ENCODE results near the gene NEK6. TPM values are rescaled to one million over a fixed set of nuclear protein-coding genes. Genes with fewer than 3 reads are reported as not detected.
A peak's percentile ranks its signal among the peaks of the same experiment; 100 is the strongest.

The NEK6 gene
- total RNA-seq, 1 donor from 2014 or later: 65.6 TPM

- peak; percentile 79 for DNase-seq (ENCODE audit: low read depth)
Measured at GRCh38 chr9:124260769-124261603, 3.2 kb downstream of the NEK6 start.

GRCh38 chr9:124261736-124262648, 4.2 kb downstream of the NEK6 start:
- DNase-seq (ENCODE audit: low read depth): no peak

GRCh38 chr9:124262649-124262972, 4.9 kb downstream of the NEK6 start:
- no peak for DNase-seq (ENCODE audit: low read depth)

GRCh38 chr9:124263213-124263612, 5.5 kb downstream of the NEK6 start:
- DNase-seq (ENCODE audit: low read depth): no peak

GRCh38 chr9:124263800-124264426, 6.2 kb downstream of the NEK6 start:
- DNase-seq (ENCODE audit: low read depth): peak; percentile 47

- DNase-seq (ENCODE audit: low read depth): no peak
Measured at GRCh38 chr9:124264823-124265233, 7.1 kb downstream of the NEK6 start.

GRCh38 chr9:124265551-124265950, 7.8 kb downstream of the NEK6 start:
- DNase-seq (ENCODE audit: low read depth): no peak

GRCh38 chr9:124266139-124266825, 8.5 kb downstream of the NEK6 start:
- peak; percentile 46 for DNase-seq (ENCODE audit: low read depth)

- no peak for DNase-seq (ENCODE audit: low read depth)
Measured at GRCh38 chr9:124266826-124267201, 9.1 kb downstream of the NEK6 start.

- DNase-seq (ENCODE audit: low read depth): peak; percentile 96
Measured at GRCh38 chr9:124267271-124267807, 9.6 kb downstream of the NEK6 start.

- DNase-seq (ENCODE audit: low read depth): no peak
Measured at GRCh38 chr9:124268248-124268647, 10.5 kb downstream of the NEK6 start.

- no peak for DNase-seq (ENCODE audit: low read depth)
Measured at GRCh38 chr9:124268661-124269060, 10.9 kb downstream of the NEK6 start.

- DNase-seq (ENCODE audit: low read depth): no peak
Measured at GRCh38 chr9:124269556-124269955, 11.8 kb downstream of the NEK6 start.

- DNase-seq (ENCODE audit: low read depth): peak; percentile 85
Measured at GRCh38 chr9:124270504-124271335, 13.0 kb downstream of the NEK6 start.

GRCh38 chr9:124271660-124272059, 13.9 kb downstream of the NEK6 start:
- peak; percentile 61 for DNase-seq (ENCODE audit: low read depth)

- DNase-seq (ENCODE audit: low read depth): no peak
Measured at GRCh38 chr9:124272118-124272517, 14.4 kb downstream of the NEK6 start.

GRCh38 chr9:124272979-124273378, 15.2 kb downstream of the NEK6 start:
- DNase-seq (ENCODE audit: low read depth): no peak

- DNase-seq (ENCODE audit: low read depth): no peak
Measured at GRCh38 chr9:124273427-124274160, 15.8 kb downstream of the NEK6 start.

- DNase-seq (ENCODE audit: low read depth): no peak
Measured at GRCh38 chr9:124274226-124274625, 16.5 kb downstream of the NEK6 start.

Measured in myocyte (in vitro differentiated cells).